KOPT-K1 (cell line): ENCODE results near the gene CDC5L.

Source experiments
- H3K27ac ChIP-seq: fragments of 200-600 bp; sonication (generic); 2 replicates; pipeline ENCODE4 v1.5.1; 2016; ENCODE audit warnings: antibody characterized with exemption, mild to moderate bottlenecking, low read depth, low read length; ENCODE audit not compliant: poor library complexity, severe bottlenecking
- H3K36me3 ChIP-seq: fragments of 200-600 bp; sonication (generic); 2 replicates; pipeline ENCODE4 v1.5.1; 2017; ENCODE audit warnings: antibody characterized with exemption, mild to moderate bottlenecking, low read length, moderate library complexity; ENCODE audit not compliant: insufficient read depth
- H3K9me3 ChIP-seq: fragments of 200-600 bp; sonication (generic); 2 replicates; pipeline ENCODE4 v1.5.1; 2017; ENCODE audit warnings: antibody characterized with exemption, low read length, mild to moderate bottlenecking; ENCODE audit not compliant: insufficient read depth, poor library complexity, severe bottlenecking

CDC5L gene

GRCh38 chr6:44497807-44498206 is 110.3 kb downstream of the CDC5L start:
- Histone ChIP-seq H3K27ac (no peak overlapping the region), H3K36me3 (no peaks in the 10 kb centered on the region), H3K9me3 (no peaks in the 10 kb centered on the region)

DNA sequence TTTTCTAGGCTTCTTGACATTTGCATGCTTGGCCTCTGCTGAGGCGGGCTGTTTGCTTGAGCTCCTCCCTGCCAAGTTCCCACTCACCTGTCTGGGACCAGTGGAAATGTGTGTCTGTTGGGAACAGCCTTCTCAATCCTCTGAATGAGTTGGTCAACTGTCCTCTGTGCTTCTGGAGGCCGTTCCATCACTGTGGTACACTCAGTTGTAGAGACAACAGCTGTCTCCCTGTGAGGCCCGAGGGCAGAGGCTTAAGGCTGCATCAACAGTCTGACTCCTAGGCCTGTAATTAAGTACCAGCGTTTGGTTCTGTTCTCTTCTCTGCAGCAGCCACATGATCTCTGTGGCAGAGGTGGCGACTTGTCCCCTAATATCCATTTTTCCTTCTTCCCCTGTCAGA is 110.9 kb downstream of the CDC5L start:
- H3K9me3 ChIP-seq: no peaks in the 10 kb centered on the region
- H3K27ac ChIP-seq: no peak overlapping the region
- no peaks in the 10 kb centered on the region for H3K36me3 ChIP-seq

- no peak overlapping the region for H3K27ac ChIP-seq
- no peaks in the 10 kb centered on the region for H3K36me3 ChIP-seq
- no peaks in the 10 kb centered on the region for H3K9me3 ChIP-seq
Observed at GRCh38 chr6:44499609-44500008, 112.1 kb downstream of the CDC5L start.
